CD4-positive, alpha-beta T cell treated with Interleukin-15 for 4 hours (primary cell): Measurements from ENCODE around the gene SMPD2.
"Not testable (repeated sequence)": the region's sequence is repeated elsewhere in the genome, so short reads cannot be mapped to it uniquely, and the experiment has no call there.

Experiments
- DNase-seq: peaks from one replicate; pipeline ENCODE4 v3.0.0-alpha.2; 2020; ENCODE audit warnings: low spot score

The SMPD2 gene

DNA sequence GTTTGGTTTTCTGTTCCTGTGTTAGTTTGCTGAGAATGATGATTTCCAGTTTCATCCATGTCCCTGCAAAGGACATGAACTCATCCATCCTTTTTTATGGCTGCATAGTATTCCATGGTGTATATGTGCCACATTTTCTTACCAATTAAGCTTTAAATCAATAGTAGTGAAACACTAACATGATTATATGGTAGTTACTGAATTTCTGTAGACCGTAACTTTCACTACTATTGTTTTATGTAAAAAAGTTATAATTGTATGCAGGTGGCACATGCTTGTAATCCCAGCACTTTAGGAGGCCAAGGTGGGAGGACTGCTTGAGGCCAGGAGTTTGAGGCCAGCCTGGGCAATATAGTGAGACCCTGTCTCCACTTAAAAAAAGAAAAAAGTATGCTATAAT is 20.7 kb downstream of the SMPD2 start:
- DNase-seq, result not testable (repeated sequence)

DNA sequence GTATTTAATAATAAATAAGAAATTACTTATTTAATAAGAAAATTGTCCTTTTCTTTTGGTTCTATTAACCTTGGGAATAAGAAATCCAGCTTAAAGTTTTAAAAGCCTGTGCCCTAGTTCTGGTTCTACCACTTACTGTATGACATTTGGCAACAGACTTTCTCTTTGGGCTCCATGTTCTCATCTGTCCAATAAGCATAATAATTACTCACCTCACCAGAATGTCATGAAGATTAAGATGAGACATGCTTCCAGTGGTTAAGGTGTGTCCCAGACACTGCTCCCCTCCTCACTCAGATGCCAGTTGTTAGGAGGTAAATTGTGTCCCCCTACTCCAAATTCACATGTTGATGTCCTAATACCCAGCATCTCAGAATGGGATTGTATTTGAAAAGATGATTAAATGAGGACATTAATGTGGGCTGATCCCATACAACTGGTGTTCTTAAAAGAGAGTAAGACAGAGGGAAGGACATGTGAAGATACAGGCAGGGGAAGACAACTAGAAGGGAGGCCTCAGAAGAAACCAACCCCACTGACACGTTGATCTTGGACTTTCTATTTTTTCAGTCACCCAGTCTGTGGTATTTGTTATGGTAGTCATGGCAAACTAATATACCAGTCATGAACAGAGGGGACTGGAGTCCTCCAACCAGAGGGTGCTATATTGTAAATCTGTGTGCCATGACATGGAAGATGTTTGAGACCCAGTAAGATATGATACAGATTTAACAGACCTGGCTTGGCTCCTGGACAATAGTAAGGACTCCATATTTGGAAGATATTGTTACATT is 21.4 kb downstream of the SMPD2 start:
- peak; percentile 29 for DNase-seq

DNA sequence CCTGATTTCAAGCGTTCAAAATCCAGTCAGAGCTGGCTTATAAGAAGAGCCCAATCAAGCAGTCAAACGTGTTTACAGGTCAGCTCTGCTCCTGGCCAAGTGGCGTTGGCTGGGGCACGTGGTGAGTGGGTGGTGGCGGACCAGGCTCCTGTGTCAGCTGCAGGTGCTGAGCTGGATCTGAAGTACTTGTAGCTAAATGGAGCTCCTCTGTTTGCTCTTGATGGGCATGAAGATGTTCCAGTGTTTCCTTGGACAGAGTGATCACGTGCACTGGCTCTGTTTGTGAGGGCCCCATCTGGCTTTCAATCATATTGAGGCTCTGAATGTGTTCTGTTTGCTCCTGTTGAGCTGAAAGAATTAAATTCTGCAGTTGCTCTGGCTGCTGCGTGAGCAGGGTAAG is 25.2 kb downstream of the SMPD2 start:
- DNase-seq, result no peak

DNA sequence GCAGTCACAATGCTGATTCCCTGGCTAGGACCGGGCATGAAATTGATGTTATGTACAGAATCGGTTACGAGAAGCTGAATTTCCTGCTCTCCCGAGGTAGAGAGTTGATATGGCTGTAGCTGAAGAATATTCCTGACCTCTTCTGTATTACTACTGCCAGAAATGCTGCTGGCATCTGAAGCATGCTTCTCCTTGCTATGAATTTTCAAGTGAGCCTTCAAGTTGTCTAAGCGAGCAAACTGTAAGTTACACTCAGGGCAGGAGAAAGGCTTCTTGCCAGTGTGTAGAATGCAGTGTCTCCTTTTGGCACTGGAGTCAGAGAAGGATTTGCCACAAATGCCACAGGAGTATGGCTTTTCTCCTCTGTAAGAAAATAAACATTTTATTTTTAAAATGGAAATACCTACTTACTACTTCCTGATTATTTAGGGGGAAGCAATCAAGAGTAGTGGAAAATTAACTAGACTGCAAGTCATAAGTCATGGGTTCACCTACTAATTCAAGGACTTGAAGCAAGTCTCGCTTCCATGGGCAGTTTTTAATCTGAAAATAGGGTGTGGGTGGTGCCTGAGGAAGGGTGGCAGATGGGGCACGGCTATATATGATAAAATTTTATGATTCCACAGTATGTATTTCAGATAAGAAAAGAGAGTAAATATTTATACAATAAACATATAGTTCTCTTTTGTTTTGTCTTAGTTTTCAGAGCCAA is 25.8 kb downstream of the SMPD2 start:
- no peak for DNase-seq

DNA sequence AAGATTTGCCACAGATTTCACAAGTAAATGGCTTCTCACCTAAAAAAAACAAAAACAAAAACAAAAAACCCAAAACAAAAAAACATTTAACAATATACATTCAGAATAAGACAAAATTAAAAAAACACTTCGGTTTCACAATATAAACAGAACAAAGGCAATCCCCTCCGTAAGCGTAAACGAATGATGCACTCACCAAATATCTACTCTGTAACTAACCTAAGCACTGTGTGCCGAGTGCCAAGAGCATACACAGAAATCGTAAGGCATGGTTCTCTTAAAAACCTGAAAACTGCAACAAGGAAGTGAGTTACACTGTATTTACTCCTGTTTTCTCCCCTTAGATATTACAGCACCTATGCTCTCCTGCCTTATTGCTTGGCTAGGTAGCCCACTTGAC is 27.2 kb downstream of the SMPD2 start:
- DNase-seq, result no peak

DNA sequence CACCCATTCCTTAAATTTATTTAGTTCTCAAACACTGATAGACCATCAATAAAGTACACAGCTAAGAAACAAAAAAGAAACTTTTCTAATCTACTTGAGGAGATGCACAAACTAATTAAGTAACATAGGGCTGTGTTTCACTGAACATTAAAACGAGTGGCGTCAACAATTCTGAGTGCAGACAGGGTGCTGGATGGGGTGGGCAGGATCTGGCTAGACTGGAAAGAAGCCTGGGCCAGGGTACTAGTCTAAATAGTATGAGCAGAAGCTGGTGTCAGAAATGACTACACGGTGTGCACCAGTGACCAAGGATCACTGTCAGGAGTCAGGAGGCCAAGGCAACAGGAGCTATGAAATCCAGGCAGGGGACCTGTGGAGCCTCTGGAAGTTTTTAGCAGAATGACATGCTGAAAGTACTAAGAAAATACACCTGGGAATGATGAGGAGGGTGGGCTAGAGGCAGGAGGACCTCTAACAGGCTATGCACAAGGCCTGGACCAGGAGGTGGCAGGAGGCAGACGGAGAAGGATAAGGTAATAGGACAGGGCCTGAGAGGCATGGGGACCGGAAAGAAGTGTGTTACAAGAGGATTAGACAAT is 29.2 kb downstream of the SMPD2 start:
- DNase-seq, result no peak

DNA sequence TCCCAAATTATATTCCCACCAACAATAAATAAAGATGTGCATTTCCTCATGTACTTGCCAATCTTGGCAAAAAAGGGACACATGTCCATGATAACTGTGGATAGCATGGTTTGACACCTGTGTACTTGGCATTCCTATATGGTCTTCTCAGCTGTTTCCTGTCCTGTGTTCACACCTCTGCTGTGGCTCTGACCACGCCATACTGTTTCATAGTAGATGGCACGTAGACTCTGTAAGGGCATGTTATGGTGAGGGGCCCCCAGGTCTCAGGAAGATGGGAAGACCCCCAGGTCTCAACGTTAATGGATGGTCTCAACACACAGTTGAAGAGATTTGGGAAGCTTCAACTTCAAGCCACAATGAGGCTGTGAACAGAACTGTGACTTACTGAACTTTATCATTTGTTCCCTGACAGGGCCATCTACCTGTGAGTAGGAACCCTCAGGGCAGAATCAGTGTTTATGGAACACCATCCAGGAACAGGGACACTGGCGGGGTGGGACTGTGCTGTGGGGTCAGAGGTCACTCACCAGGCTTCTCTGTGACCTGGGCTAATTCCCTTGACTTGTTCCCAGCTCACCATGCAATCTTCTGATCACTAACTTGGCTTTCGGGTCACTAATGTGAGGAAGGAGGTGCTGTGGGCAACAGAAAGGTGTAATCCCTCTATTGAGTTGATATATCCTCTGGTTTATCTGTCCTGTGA is 30.7 kb downstream of the SMPD2 start:
- no peak for DNase-seq

DNA sequence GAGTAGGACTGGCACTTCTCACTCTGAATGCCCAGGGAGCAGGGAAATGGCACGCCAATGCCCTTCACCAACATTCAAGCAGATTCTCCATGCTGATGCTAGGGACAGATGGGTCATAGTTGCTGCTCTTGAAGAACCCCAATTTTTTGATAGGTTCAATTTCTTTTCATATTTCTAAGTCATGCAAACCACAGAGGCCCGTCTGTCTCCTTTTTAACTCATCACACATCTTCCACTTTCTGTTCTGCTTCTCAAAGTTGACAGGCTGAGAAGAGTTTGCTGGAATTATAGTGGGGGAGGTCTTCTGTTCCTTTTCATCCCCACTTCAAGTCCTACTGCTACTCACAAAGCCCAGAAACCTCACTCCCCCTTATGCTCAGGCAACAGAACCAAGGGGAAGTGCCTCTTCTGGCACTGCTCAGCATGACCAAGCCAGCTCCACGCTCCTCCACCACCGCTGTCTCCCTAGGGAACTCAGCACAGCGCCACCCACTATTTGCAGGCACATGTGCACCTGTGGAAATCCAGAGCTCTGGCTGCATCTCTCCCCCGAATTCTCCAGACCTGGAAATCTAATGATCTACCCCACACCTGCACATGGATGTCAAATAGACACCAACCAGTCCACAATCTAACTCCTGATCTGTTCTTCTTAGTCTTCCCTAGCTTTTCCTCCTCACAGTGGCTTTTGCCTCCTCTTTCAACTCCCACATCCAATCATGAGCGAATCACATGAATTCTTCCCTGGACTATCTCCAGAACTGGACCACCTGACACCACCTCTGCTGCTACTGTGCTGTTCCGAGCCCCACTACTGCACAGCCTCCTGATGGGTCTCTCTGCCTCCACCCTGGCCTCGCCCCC is 31.8 kb downstream of the SMPD2 start:
- no peak for DNase-seq

DNA sequence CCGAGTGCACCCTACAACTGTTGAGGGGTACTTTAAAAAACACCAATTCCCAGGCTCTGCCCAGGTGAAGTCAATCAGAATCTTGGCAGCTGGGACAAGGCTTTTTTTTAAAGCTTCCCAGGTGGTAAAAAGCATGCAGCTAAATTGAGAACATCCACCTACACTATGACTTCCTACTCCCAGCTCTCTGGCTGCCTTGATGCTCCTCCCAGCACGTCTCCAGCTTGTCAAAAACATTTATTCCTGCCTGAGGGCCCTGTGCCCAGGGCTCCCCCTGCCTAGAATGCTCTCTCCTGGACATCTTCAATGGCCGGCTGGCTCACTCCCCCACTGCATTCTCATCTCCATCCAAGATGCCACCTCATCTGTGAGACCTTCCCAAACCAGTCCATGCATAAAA is 32.6 kb downstream of the SMPD2 start:
- DNase-seq, result no peak

DNA sequence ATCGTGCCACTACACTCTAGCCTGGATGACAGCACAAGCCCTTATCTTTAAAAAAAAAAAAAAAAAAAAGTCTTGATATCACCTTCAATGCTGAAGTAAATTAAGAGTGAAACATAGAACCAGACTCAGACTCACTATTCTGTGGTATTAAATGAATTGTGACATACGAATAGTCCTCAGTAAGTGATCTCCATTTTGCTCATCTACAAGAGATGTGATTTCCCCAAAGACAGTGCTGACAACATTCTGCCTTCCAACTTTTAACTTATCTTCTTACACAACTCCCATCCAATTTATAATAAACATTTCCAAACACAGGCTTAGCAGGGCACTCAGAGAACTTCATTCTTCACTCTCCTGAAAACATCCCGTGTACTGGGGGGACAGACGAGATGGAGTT is 34.5 kb downstream of the SMPD2 start:
- no peak for DNase-seq

DNA sequence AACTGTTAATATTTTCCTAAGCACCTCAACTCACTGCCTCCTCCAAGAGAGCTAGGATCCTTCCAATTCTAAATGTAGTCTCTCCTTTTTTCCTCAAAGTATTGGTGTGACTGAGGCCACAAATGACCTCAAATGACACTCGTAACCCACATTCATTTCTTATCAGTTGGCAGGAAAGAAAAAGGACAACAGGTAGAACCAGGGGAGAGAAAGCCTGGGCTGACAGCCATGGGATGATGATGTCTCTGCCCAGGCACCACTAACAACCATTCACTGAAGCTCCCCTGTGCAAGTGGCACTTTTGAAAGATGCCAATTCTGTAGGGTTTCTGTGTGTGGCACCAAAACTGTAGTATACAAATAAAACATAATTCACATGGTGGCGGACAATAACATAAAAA is 35.1 kb downstream of the SMPD2 start:
- no peak for DNase-seq

DNA sequence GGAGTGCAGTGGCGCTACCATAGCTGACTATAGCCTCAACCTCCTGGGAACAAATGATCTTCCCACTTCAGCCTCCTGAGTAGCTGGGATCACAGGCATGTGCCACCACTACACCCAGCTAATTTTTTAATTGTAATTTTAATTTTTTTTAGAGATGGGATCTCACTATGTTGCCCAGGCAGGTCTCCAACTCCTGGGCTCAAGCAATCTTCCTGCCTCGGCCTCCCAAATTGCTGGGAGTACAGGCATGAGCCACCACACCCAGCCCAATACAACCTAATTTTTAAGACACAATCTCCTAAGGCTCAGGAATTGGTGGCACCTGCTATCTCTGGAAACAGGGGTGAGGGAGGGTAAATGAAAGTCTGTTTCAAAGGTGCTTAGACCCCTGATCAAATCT is 36.7 kb downstream of the SMPD2 start:
- DNase-seq, result no peak

DNA sequence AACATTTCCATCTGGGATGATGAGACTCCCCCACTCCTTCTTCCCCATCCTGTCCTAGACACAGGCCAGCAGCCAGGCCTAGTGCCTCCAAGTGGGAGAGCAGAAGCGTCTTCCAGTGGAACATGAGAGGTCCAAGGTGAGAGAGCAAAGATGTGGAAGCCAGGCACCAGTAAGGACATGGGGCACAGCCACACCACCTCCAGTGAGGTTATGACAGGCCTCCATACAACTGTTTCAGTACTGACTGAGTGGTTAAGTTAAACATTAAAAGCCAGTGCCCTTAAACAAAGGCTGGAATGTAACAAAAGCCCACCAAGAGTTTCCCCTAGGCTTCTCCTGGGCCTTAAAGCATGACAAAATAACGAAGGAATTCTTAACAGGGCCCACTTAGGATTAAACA is 37.2 kb downstream of the SMPD2 start:
- no peak for DNase-seq

DNA sequence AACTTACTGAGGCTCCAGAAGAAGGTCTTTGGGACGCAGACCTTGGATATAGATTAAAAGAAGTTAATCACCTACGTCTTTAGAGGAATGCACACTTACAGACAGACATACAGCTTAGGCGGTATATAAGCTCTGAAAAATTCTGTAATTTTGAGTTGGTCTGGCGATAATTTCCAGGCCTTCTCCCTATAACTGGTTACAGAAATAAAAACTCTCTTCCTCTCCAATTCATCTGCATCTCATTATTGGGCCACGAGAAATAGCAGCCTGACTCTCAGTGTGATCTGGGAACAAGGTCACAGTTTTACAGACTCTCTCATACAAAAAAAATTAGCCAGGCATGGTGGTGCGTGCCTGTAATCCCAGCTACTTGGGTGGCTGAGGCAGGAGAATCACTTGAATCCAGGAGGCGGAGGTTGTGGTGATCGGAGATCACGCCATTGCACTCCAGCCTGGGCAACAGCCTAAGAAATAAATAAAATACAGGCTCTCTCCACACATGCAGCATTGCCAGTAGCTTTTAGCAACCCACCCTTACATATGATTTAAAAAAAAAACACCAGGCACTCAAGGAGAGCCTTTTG is 37.8 kb downstream of the SMPD2 start:
- DNase-seq, result no peak

DNA sequence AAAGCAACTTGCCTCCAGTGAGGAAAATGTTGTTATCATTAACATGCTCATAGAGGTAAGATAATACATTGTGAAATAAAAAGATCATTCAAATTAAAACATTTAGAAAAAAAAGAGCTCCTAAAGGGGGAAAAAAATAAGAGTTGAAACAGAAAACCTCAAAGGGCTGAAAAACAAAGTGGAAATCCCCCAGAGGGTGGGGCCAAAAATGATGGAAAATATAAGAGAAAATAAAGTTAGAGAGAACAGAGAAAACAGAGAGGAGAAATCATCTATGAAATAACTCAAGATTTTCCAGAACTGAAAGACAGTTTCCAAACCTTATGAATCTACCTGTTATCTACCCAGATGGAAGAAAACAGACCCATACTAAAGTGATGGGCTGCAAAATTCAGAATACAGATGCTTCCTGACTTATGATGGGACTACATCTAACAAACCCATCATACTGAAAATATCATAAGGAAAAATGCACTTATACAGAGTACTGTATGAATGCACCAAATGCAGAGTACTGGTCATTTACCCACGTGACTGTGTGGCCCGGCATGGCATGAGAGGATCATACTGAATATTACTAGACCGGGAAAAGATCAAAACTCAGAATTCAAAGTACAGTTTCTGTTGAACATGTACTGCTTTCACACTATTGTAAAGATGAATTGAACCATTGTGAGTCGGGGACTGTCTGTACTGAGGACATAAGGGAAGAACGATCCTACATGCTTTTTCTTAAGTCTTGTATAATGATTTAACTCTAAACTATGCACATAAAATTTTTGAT is 38.5 kb downstream of the SMPD2 start:
- peak; percentile 37 for DNase-seq

DNA sequence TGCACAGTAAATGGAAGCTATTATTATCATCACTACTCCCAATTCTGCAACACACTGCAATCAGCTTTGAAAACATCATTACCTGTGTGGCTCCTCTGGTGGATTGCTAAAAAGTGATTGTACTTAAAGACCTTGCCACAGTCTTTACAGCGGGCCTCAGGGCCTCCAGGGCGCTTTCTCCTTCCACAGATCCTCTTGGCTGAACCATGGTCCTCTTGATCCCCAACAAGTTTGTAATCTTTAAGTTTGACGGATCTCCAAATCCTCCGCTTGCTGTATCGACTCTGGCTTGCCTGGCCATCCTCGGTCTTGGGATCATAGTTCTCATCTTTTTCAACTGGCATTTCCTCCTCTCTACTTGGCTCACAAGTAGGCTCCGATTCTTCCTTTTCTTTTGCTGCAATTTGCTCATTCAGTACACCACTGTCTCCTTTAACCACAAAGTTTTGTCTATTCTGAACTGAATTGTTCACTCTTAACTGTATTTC is 40.5 kb downstream of the SMPD2 start:
- no peak for DNase-seq

DNA sequence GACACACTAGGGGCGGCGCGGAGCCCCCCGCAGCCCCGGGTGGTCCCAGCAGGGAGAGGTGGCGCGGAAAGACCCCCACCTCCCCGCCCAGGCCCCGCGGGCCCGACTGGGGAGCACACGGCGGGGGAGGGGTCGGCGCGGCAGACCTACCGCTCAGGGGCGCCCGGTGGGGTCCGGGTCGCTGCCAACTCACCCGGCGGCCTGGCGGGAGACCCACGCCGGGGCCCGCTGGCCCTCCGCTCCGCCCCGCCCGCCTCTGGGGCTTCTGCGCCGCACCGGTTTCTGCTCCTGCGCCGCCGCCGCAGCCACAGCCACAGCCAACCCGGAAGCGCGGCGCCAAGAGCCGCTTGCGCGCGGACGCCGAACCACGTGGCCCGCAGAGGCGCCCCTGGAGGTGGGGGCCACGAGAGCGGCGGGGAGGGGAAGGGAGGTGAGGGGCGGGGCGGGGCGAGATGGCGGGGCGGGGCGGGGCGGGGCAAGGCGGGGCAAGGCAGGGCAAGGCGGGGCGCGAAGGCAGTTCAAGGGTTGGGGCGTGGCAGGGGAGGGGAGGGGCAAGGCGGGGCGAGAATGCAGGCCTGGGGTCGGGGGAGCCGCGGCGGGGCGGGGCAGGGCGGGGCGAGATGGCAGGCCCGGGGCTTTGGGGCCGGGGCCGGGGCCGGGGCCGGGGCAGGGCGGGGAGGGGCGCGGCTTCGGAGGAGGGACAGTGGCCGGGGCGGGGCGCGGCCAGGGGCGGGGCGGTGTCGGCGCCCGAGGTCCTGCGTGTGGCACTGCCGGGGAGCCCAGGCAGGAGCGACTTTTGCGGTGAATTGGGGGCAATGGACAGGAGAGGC is 42.6 kb downstream of the SMPD2 start, which contains the start of gene ZBTB24:
ZBTB24 (minus strand) TSS at position 315 of the 830 bp plus-strand sequence. CDS start 1,193 bp downstream, outside the sequence.
- peak; percentile 87 for DNase-seq

DNA sequence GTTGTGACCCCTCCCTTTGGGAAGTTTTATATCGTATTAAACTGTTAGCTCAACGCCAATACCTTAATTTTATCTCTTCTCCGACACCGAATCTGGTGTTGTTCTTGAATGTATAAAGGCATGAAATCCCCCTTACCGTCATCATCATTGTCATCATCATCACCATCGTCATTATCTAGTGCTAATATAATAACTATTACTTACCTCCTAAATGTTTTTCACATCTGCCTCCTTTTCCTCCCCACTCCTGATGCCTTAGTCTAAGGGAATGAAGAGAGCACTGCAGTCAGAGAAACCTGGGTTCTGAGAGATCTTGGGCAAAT is 43.2 kb downstream of the SMPD2 start:
- DNase-seq, result no peak

DNA sequence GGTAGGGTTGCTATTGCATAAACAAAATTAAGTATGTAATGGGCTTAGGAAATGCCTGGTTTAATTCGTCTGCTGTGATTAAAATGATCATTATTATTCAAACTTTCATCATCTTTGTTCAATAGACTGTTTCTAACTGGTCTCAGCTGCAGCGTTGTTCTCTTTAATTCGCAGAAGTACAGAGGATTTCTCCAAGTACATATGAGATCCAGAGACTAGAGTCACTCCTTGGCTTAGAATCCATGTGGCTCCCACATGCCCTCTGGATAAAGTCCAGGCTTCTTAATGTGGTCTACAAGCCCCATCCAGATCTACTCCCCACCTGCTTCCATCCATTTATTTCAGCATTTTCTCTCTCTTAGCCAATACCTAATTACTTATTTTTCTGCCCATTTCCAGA is 43.6 kb downstream of the SMPD2 start:
- no peak for DNase-seq
